Measurements from ENCODE around the gene STX10.

STX10 gene

GRCh38 chr19:13120031-13120430, 30.1 kb downstream of the STX10 start:
- DNase-seq (ENCODE audit: low read depth in 1 of 2, low spot score in 1 of 2) = no peak

DNA sequence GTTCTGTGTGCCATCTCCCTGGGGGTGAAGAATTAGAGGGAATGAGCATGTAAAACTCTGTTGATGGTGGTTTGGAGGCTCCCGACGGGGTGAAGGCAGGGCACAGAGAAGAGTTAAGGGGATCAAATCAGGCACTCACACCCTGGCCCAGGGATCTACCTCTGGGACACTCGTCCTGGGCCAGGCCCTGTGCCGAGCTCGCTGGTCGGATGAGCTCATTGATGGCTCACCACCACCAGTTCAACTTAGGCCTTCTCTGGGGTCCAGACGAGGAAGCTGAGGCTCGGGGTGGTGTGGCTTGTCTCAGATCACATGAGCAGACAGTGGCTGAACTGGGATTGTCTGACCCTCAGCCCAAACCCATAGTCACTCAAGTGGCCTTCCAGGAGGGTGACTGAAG, 30.5 kb downstream of the STX10 start:
- no peak for DNase-seq (ENCODE audit: low read depth in 1 of 2, low spot score in 1 of 2)

- DNase-seq (ENCODE audit: low read depth in 1 of 2, low spot score in 1 of 2) = no peak
These were observed 31.6 kb downstream of the STX10 start for GRCh38 chr19:13118424-13119193.

DNA sequence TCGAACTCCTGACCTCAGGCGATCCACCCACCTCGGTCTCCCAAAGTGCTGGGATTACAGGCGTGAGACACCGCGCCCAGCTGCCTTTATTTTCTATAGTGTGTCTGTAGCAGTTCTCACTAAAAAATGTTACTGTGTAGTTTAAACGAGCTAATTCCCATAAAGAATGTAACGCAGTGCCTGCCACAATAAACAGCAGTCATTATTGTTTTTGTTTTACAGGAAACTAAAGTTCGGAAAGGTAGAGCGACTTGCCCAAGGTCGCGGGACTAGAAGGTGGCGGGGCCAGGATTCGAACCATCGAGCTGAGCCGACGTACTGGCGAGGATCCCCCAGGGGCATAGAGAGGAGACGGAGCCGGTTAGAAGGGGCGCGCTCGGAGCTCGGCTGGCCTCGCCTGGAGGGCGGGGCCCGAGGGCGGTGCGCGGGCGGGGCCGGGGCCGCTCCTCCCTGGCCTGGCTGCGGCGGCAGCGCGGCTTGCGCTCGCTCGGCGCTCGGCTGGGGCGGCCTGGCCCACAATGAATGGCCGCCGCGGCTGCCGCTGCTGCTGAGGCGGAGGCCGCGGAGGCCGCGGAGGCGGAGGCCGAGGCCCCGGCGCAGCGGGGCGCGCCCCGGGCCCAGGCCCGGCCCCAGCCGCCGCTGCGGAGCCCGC, 32.3 kb downstream of the STX10 start, which contains the start of gene NACC1:
Gene NACC1 (plus strand): TSS at position 493 of the 652 bp plus-strand sequence. CDS start 16,944 bp downstream, outside the sequence.
- peak; percentile 76 to 88 for DNase-seq (ENCODE audit: low read depth in 1 of 2, low spot score in 1 of 2)

GRCh38 chr19:13117176-13117771, 32.9 kb downstream of the STX10 start:
- no peak for DNase-seq (ENCODE audit: low read depth in 1 of 2, low spot score in 1 of 2)

GRCh38 chr19:13116282-13117175, 33.6 kb downstream of the STX10 start, which contains the start of gene TRMT1:
TSS of gene TRMT1 (minus strand) at chr19:13116740. CDS start at chr19:13116399, 341 bp downstream.
- DNase-seq (ENCODE audit: low read depth in 1 of 2, low spot score in 1 of 2) = peak; percentile 76 to 80

- no peak for DNase-seq (ENCODE audit: low read depth in 1 of 2, low spot score in 1 of 2)
These were observed 34.3 kb downstream of the STX10 start for GRCh38 chr19:13115936-13116281.

DNA sequence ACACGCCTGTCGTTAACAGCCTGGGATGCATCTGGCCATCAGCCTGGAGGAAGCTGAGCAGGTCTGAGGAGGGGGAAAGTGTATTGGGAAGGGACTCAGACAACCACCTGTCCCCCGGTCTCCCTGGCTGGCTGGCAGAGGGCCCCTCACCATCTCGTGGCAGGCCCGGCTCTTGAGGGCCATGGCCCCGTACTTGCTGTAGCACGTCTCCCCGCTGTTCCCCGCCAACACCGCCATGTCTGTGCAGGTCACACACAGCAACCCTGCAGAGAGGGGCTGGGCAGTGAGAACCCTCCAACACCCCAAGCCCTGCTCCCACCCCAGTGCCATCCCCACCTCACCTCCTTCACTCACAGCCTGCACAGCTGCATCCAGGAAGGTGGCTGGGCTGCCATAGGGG, 37.6 kb downstream of the STX10 start:
- DNase-seq (ENCODE audit: low read depth in 1 of 2, low spot score in 1 of 2) = no peak

GRCh38 chr19:13110099-13110610, 40.0 kb downstream of the STX10 start:
- DNase-seq (ENCODE audit: low read depth in 1 of 2, low spot score in 1 of 2) = no peak

- DNase-seq (ENCODE audit: low read depth in 1 of 2, low spot score in 1 of 2) = no peak
These were observed 40.6 kb downstream of the STX10 start for GRCh38 chr19:13109361-13110098.

DNA sequence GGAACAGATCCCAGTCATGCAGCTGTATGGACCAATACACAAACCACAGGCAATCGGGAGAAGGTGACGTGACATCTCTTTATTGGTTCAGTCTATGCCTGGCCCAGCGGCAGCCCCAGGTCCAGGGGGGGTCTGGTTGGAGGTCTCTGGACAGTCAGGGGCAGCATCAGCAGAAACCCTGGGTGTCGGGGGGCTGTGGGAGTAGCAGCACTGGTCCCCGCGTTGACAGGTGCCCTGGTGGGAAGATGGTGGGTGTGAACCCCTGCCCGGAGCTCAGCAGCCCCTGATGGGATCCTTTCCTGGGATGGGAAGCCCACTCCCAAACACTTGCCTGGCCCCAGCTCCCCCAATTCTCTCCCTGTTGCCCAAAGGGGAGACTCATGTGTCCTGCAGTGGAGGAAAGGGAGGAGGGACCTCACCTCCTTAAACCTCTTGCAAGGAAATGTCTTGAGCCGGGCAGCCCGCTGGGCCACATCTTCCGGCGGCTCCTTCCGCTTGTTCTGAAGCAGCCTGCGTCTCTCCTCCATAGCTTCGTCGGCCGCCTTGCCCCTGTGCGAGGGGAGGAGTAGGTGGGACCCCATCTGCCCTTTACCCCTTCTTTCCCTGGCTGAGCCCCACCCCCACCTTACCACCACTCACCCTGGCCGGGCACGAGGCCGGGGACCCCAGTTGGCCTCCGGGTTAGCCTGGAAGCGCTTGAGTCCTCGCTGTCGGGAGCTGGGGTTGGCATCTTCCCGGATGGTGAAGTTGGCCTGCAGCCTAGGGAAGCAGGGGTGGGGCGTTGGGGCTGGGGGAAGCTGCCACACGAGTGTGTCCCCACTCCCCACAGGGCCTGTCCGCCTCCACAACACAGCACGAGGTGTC, 45.1 kb downstream of the STX10 start:
- DNase-seq (ENCODE audit: low read depth in 1 of 2, low spot score in 1 of 2) = no peak

DNA sequence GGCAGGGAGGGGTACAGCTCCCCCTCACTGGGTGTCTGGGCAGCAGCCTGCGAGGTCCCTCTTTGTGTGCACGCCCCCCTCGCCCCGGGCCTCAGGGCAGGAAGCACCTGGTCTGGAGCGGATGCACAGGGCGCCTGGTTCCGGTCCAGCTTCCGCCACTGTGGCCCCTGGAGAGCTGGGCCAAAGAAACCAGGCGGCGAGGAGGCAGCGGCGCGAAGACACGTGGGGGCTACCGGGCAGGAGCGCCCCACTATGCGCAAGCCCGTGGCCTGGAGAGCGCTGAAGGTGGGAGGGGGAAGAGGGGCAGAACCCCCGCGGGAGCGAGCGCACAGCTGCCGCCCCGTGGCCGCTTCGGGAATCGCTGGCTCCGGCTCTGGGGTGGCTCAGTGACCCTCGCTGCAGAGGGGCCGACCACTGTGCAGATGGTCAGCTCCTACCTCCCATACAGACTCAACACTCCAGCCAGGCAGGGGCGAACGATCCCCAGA, 45.8 kb downstream of the STX10 start:
- peak; percentile 42 to 50 for DNase-seq (ENCODE audit: low read depth in 1 of 2, low spot score in 1 of 2)

DNA sequence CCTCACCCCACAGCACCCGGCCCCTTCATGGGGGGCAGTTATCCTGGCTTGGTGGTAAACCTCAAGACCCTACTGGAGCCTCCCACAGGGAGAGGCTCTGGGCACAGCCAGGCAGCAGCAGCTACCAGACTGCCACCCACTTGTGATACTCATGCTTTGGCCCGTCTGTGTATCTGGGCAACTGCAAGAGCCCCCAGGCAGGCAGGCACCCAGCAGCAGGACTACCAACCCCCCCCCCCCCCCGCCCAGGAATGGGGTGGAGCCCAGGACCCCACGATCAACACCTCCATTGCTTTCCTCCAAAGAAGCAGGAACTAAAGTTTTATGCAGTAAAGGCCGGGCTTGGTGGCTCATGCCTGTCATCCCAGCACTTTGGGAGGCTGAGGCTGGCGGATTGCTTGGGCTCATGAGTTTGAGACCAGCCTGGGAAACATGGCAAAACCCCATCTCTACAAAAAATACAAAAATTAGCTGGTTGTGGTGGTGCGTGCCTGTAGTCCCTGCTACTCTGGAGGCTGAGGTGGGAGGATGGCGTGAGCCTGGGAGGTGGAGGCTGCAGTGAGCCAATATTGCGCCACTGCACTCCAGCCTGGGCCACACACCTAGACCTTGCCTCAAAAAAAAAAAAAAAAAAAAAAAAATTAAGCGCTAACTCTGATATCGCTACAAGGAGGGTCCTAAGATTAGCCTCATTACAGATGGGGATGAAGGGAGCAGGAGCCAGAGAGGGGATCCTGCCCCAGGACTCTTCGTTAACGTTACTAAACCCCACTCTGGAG, 46.4 kb downstream of the STX10 start:
- DNase-seq (ENCODE audit: low read depth in 1 of 2, low spot score in 1 of 2) = no peak

GRCh38 chr19:13102666-13103580, 47.3 kb downstream of the STX10 start, which contains the start of gene LYL1:
TSS of gene LYL1 (minus strand) at chr19:13102858. CDS start at chr19:13101171, 1,687 bp downstream.
- no peak for DNase-seq (ENCODE audit: low read depth in 1 of 2, low spot score in 1 of 2)

DNA sequence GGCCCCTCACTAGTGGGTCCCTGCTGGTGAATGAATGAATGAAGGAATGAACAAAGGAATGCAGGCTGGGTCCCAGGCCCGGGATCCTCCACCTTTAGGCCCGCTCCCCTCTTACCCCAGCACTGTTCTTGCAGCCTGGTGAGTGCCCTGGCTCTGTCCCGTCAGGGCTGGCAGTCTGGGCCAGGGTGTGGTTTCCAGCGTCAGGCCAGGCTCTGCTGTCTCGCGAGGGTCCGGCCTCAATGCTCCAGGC, 47.8 kb downstream of the STX10 start:
- DNase-seq (ENCODE audit: low read depth in 1 of 2, low spot score in 1 of 2) = no peak

DNA sequence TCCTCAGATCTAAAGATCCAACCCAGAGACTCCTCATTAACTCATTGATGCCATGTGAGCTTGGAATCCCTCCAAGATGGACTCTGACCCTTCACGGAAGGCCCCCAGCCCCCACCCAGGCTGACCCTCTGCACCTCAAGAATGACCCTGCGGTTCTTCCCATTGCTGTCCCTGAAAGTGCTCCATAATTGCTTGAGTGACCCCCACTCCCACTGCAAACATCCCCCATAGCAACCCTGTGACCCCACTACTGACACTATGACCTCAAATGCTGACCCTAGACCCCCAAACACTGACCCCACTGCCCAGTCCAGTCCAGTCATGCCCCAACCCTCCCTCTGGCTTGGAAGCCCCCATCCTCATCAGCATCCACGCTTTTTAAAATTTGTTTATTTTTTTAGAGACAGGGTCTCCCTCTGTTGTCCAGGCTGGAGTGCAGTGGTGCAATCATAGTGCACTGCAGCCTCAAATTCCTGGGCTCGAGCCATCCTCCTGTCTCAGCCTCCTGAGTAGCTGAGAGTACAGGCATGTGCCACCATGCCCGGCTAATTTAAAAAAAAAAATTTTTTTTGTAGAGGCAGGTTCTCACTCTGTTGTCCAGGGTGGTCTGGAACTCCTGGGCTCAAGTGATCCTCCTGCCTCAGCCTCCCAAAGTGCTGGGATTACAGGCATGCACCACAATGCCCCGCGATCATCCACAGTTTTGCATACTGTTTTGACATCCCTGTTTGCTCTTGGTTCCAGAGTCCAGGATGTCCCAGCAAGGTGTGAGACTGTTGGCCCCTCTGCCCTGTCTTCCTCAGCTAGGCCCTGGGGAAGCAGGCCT, 48.4 kb downstream of the STX10 start:
- DNase-seq (ENCODE audit: low read depth in 1 of 2, low spot score in 1 of 2) = no peak
